Measurements from ENCODE around the gene ITPKB. TPM values are rescaled to one million over a fixed set of nuclear protein-coding genes. Genes with fewer than 3 reads are reported as not detected.
A peak's percentile ranks its signal among the peaks of the same experiment; 100 is the strongest.

ITPKB gene
- total RNA-seq, 2 donors from 2014 or later = 22.4 to 28.3 TPM

DNA sequence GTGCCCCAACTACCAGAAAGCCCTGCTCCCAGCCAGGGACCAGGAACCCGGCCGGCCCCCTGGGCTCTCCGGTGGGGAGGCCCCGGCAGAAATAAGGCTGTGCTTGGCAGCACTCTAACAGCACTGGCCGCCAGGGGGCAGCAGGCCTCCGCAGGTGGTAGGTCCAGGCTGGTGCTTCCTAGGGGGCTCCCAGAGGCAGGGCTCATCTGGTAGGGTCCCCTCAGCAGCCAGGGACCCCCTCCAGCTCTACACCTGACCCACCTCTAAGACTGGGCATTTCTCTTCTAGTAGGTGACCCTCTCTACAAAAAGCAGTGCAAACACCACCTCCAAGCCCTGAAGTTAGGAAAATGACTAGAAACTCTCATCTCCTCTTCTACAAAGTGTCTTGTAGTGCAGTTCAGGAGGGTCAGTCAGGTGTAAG, 104.9 kb downstream of the ITPKB start:
- Histone ChIP-seq H3K9me3 (ENCODE audit: control insufficient read depth, low read length) (no peaks in the 10 kb centered on the region), H3K9ac (ENCODE audit: extremely low read depth, low read length, poor library complexity, severe bottlenecking) (no peak overlapping the region), H3K36me3 (ENCODE audit: control insufficient read depth, insufficient read depth, low read length) (peaks cover 19% of the 10 kb centered on the region), H3K27me3 (ENCODE audit: control insufficient read depth, insufficient read depth, low read length, poor library complexity, severe bottlenecking) (no peaks in the 10 kb centered on the region), H3K27ac (ENCODE audit: low read depth, low read length) (no peak overlapping the region), H3K4me3 (ENCODE audit: low read length) (no peak overlapping the region), H3K4me1 (ENCODE audit: control insufficient read depth, insufficient read depth, low read length) (no peaks in the 10 kb centered on the region)
- TF ChIP-seq, protein P1, sequence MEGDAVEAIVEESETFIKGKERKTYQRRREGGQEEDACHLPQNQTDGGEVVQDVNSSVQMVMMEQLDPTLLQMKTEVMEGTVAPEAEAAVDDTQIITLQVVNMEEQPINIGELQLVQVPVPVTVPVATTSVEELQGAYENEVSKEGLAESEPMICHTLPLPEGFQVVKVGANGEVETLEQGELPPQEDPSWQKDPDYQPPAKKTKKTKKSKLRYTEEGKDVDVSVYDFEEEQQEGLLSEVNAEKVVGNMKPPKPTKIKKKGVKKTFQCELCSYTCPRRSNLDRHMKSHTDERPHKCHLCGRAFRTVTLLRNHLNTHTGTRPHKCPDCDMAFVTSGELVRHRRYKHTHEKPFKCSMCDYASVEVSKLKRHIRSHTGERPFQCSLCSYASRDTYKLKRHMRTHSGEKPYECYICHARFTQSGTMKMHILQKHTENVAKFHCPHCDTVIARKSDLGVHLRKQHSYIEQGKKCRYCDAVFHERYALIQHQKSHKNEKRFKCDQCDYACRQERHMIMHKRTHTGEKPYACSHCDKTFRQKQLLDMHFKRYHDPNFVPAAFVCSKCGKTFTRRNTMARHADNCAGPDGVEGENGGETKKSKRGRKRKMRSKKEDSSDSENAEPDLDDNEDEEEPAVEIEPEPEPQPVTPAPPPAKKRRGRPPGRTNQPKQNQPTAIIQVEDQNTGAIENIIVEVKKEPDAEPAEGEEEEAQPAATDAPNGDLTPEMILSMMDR (conservative IDR thresholded peaks at IDR 0.05) = peak; percentile 99
- 35 to 36% methylated on average over 5 to 6 of the region's 6 CpGs for WGBS, 2 experiments (ENCODE audit: insufficient coverage in 1 of 2, insufficient read length in 1 of 2)
- H3K36me3 Mint-ChIP-seq (ENCODE audit: low read depth) = peaks cover 36% of the 10 kb centered on the region
- no peak overlapping the region for H3K4me3 Mint-ChIP-seq
- H3K27me3 Mint-ChIP-seq (ENCODE audit: insufficient read depth) = no peaks in the 10 kb centered on the region
- no peak overlapping the region for H3K27ac Mint-ChIP-seq
- H3K9me3 Mint-ChIP-seq = no peaks in the 10 kb centered on the region
- no peaks in the 10 kb centered on the region for H3K4me1 Mint-ChIP-seq
- DNase-seq = peak; percentile 93

DNA sequence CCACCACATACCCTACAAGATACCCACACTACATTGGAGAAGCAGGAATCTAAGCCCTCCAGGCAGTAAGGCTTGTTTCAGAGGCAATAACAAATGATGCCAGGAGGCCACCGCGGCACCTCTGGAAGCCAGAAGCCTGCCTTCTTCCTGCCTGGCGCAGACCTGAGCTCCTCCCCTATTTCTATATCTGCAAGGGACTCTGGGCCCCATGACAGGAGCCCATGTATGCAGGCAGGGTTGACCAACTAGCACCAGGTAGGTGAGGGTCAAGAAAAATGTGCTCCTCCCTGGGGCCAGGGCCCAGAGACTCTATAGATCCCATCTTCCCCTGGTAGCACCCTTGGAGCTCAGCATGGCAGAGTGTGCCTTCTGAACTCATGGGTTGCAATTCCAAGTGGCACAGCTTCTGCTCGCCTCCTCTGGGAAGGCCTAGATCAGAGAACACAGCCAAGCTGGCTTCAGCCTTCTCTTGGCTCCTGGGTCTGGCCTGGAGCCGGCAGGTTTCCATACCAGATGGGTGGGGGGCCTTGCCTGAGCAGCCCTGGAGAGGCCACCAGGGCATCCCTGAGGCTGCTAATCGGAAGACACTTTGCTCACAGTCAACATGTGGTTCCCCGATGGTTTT, 105.4 kb downstream of the ITPKB start:
- no peaks in the 10 kb centered on the region for H3K9me3 Mint-ChIP-seq
- H3K9me3 ChIP-seq (ENCODE audit: control insufficient read depth, low read length) = no peaks in the 10 kb centered on the region
- H3K27ac ChIP-seq (ENCODE audit: low read depth, low read length) = no peak overlapping the region
- H3K4me1 ChIP-seq (ENCODE audit: control insufficient read depth, insufficient read depth, low read length) = no peaks in the 10 kb centered on the region
- H3K27me3 ChIP-seq (ENCODE audit: control insufficient read depth, insufficient read depth, low read length, poor library complexity, severe bottlenecking) = no peaks in the 10 kb centered on the region
- no peak overlapping the region for H3K9ac ChIP-seq (ENCODE audit: extremely low read depth, low read length, poor library complexity, severe bottlenecking)
- WGBS, 2 experiments (ENCODE audit: insufficient coverage in 1 of 2, insufficient read length in 1 of 2) = 77 to 79% methylated on average over 7 of the region's 7 CpGs
- no peaks in the 10 kb centered on the region for H3K27me3 Mint-ChIP-seq (ENCODE audit: insufficient read depth)
- H3K36me3 ChIP-seq (ENCODE audit: control insufficient read depth, insufficient read depth, low read length) = peaks cover 19% of the 10 kb centered on the region
- no peak overlapping the region for H3K4me3 Mint-ChIP-seq
- no peaks in the 10 kb centered on the region for H3K4me1 Mint-ChIP-seq
- TF ChIP-seq, protein P1 (conservative IDR thresholded peaks at IDR 0.05) = no peak
- DNase-seq = no peak
- H3K4me3 ChIP-seq (ENCODE audit: low read length) = no peak overlapping the region
- H3K36me3 Mint-ChIP-seq (ENCODE audit: low read depth) = peaks cover 32% of the 10 kb centered on the region
- H3K27ac Mint-ChIP-seq = no peak overlapping the region

DNA sequence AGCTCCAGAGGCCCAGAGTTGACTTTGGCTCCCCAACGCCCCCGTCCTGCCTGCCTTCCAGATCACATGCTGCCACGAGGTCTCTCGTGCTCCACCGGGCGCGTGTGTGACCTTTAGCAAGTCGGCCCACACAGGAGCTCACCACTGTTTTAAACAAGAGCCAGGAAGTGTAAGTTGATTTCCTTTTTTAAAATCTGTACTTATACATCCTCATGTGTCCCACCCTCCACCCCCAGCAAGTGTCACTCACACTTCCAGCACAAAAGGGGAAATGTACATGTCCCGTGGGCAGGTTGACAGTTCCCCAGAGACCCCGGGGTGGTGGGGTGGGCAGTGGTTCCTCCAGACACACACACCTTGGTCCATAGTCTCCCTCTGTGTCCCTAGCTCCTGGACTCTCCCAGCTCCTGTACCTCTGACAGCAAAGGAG, 106.1 kb downstream of the ITPKB start:
- H3K9me3 Mint-ChIP-seq = no peaks in the 10 kb centered on the region
- H3K27ac Mint-ChIP-seq = no peak overlapping the region
- no peaks in the 10 kb centered on the region for H3K4me1 Mint-ChIP-seq
- peaks cover 28% of the 10 kb centered on the region for H3K36me3 Mint-ChIP-seq (ENCODE audit: low read depth)
- Histone ChIP-seq H3K4me3 (ENCODE audit: low read length) (no peak overlapping the region), H3K36me3 (ENCODE audit: control insufficient read depth, insufficient read depth, low read length) (peaks cover 19% of the 10 kb centered on the region), H3K27me3 (ENCODE audit: control insufficient read depth, insufficient read depth, low read length, poor library complexity, severe bottlenecking) (no peaks in the 10 kb centered on the region), H3K9ac (ENCODE audit: extremely low read depth, low read length, poor library complexity, severe bottlenecking) (no peak overlapping the region), H3K27ac (ENCODE audit: low read depth, low read length) (no peak overlapping the region), H3K9me3 (ENCODE audit: control insufficient read depth, low read length) (no peaks in the 10 kb centered on the region), H3K4me1 (ENCODE audit: control insufficient read depth, insufficient read depth, low read length) (no peaks in the 10 kb centered on the region)
- WGBS, 2 experiments (ENCODE audit: insufficient coverage in 1 of 2, insufficient read length in 1 of 2) = 94 to 95% methylated on average over 8 to 10 of the region's 10 CpGs
- TF ChIP-seq, protein P1 (conservative IDR thresholded peaks at IDR 0.05) = no peak
- no peak overlapping the region for H3K4me3 Mint-ChIP-seq
- DNase-seq = peak; percentile 19
- peaks cover 3% of the 10 kb centered on the region for H3K27me3 Mint-ChIP-seq (ENCODE audit: insufficient read depth)
